NCI-H524 treated with DMSO at 0.1 percent for 48 hours (cell line): ENCODE measurements around the gene ZNF74.
"Not testable (repeated sequence)": the region's sequence is repeated elsewhere in the genome, so short reads cannot be mapped to it uniquely, and the experiment has no call there.

Source experiments
- DNase-seq: peaks from one replicate; lab custom pipeline; 2025; lab: John Stamatoyannopoulos, UW

The ZNF74 gene

GRCh38 chr22:20400606-20401375, 6.8 kb downstream of the ZNF74 start:
- DNase-seq = no peak

- DNase-seq = no peak
These were observed 7.5 kb downstream of the ZNF74 start for GRCh38 chr22:20401376-20402014.

GRCh38 chr22:20402960-20403778, 9.2 kb downstream of the ZNF74 start:
- no peak for DNase-seq

GRCh38 chr22:20403779-20404140, 9.8 kb downstream of the ZNF74 start:
- no peak for DNase-seq

DNA sequence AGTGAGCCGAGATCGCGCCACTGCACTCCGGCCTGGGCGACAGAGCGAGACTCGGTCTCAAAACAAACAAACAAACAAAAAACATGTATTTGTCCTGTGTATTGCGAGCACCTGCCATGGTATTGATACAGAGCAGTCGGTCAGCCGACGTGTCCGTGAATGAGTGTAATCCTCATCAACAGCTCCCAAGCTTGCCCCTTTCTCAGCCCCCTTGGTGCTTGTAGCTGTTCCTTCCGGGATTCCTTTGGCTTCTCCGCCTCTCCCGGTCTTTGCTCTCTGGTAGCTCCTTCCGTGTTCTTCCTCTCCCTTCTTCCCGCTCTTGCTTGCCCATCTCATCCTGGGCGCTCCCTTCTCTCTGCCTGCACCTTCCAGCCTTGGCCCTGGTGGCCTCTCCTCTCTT, 10.9 kb downstream of the ZNF74 start:
- no peak for DNase-seq

DNA sequence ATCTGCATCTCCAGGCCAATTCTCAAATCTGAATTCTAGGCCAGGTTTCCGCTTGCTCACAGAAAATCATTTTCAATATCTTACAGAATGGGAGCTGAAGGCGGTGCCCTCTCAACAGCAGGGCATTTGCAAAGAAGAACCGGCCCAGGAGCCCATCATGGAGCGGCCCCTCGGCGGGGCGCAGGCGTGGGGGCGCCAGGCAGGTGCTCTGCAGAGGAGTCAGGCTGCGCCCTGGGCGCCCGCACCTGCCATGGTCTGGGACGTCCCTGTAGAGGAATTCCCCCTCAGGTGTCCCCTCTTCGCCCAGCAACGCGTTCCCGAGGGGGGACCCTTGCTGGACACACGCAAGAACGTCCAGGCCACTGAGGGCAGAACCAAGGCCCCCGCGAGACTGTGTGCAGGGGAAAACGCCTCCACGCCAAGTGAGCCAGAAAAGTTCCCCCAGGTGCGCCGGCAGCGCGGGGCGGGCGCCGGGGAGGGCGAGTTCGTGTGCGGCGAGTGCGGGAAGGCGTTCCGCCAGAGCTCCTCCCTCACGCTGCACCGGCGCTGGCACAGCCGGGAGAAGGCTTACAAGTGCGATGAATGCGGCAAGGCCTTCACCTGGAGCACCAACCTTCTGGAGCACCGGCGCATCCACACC, 11.5 kb downstream of the ZNF74 start:
- no peak for DNase-seq

- no peak for DNase-seq
These were observed 12.2 kb downstream of the ZNF74 start for GRCh38 chr22:20405931-20406685.

GRCh38 chr22:20406686-20407408, 12.9 kb downstream of the ZNF74 start:
- no peak for DNase-seq

DNA sequence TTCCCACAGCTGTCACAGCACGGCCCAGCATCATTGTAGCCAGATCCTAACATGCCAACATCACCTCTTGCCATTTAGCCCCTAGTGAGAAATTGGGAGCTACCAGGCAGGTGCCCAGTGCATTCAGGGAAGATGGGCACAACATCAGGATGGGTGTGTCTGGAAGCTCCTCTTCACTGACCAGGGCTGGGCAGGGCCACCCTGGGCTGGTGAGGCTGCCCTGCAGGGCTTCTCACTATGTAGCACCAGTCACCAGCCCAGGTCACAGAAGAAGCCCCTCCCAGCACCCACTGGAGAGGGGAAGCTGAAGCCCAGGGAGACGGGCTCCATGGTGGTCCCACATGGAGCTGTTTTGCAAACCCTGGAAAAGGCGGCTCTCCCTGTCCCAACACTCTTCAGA, 13.9 kb downstream of the ZNF74 start:
- no peak for DNase-seq

DNA sequence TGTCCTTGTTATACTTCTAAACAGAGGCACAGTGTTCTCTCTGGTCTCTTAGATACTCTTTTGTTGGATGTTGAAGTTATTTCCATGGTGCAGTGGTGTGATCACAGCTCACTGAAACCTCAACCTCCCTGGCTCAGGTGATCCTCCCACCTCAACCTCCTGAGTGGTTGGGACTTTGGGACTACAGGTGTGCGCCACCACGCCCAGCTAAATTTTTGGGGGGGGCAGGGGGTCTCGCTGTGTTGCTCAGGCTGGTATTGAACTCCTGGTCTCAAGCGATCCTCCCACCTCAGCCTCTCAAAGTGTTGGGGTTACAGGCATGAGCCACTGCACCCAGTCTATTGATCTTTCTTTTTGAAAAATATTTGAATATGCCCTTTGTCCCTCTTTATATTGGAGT, 14.9 kb downstream of the ZNF74 start:
- no peak for DNase-seq

- DNase-seq = not testable (repeated sequence)
These were observed 15.4 kb downstream of the ZNF74 start for GRCh38 chr22:20409385-20409784.

- DNase-seq = no peak
These were observed 18.7 kb downstream of the ZNF74 start for GRCh38 chr22:20412474-20413216.

GRCh38 chr22:20413217-20414058, 19.5 kb downstream of the ZNF74 start:
- no peak for DNase-seq

DNA sequence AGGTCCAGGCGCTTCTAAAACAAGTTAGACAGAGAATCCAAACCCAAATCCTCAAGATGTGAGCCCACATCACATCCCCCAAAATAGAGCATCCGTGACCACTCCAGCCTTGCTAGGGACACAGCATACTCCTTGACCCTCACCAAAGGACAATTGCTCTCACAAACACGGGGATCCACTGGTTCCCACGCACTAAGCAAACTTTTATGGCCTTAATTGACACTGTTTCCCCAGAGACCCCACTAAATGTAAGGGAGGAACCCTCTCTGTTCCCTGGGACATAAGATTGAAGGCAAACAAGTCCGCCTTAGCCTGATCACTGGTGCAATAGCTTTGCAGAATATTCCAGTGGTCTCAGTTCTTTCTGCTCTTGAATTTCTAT, 20.1 kb downstream of the ZNF74 start:
- no peak for DNase-seq

DNA sequence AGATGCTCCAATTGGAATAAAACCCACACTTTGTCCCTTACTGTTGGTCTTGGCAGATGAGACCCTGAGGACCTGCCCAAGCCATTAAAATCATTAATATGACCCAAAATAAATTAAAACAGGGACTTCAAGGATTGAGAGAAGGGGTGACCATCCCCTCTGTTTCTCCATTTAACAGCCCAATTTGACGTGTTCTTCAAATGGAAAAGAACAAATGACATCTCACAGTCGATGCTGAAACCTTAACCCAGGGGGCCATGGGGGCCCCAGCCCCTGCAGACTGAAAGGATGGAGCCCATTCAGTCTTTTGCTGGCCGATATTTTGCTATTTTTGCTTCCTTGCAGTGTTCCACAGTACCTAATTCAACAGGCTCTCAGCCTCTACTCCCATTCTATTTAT, 20.5 kb downstream of the ZNF74 start:
- DNase-seq = no peak

DNA sequence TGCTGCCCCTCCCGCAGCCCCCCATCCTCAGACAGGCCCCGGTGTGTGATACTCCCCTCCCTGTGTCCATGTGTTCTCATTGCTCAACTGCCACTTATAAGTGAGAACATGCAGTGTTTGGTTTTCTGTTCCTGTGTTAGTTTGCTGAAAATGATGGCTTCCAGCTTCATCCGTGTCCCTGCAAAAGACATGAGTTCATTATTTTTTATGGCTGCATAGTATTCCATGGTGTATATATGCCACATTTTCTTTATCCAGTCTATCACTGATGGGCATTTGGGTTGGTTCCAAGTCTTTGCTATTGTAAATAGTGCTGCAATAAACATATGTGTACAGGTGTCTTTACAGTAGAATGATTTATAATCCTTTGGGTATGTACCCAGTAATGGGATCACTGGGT, 21.3 kb downstream of the ZNF74 start:
- DNase-seq = not testable (repeated sequence)

- DNase-seq = not testable (repeated sequence)
These were observed 21.7 kb downstream of the ZNF74 start for GRCh38 chr22:20415699-20416098.

- DNase-seq = no peak
These were observed 24.3 kb downstream of the ZNF74 start for GRCh38 chr22:20418211-20418788.

DNA sequence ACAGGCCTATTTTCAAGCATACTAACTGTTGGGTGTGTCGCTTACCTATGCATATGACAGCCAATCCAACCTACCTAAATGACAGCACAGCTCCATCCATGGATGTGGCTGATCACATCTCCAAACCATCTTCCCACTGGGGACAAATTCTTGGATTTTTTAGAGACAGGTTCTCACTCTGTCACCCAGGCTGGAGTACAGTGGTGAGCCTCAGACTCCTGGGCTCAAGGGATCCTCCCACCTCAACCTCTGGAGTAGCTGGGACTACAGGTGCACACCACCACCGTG, 25.7 kb downstream of the ZNF74 start:
- no peak for DNase-seq
